Hepatocyte (in vitro differentiated cells): Measurements from ENCODE around the gene SERINC2. TPM values are rescaled to one million over a fixed set of nuclear protein-coding genes. Genes with fewer than 3 reads are reported as not detected.

Experiments used
- DNase-seq: peaks from one replicate; pipeline ENCODE4 v3.0.0-alpha.2; 2016; ENCODE audit warnings: low spot score
- H2AFZ ChIP-seq: fragments of 200-600 bp; sonication (generic); 2 replicates; pipeline ENCODE4 v1.6.0; 2016; ENCODE audit warnings: antibody characterized with exemption, mild to moderate bottlenecking
- H3K27ac ChIP-seq: fragments of 200-600 bp; sonication (generic); 2 replicates; pipeline ENCODE4 v1.5.1; 2016; ENCODE audit warnings: mild to moderate bottlenecking
- H3K27me3 ChIP-seq: fragments of 200-600 bp; sonication (generic); 2 replicates; pipeline ENCODE4 v1.6.1; 2016
- H3K36me3 ChIP-seq: fragments of 200-600 bp; sonication (generic); replicated peaks from 2 replicates; pipeline ENCODE4 v1.5.1; 2016; ENCODE audit warnings: low read depth; ENCODE audit not compliant: insufficient read depth
- H3K4me1 ChIP-seq: fragments of 200-600 bp; sonication (generic); 2 replicates; pipeline ENCODE4 v1.5.1; 2016; ENCODE audit warnings: mild to moderate bottlenecking, moderate library complexity; ENCODE audit not compliant: insufficient read depth
- H3K4me2 ChIP-seq: fragments of 200-600 bp; sonication (generic); 2 replicates; pipeline ENCODE4 v1.6.0; 2016
- H3K4me3 ChIP-seq: fragments of 200-600 bp; sonication (generic); 2 replicates; pipeline ENCODE4 v1.5.1; 2016; ENCODE audit warnings: mild to moderate bottlenecking
- H3K79me2 ChIP-seq: fragments of 200-600 bp; sonication (generic); 2 replicates; pipeline ENCODE4 v1.6.0; 2017; ENCODE audit warnings: mild to moderate bottlenecking
- H3K9me2 ChIP-seq: fragments of 200-600 bp; sonication (generic); replicated peaks from 2 replicates; pipeline ENCODE4 v1.6.0; 2017; ENCODE audit warnings: mild to moderate bottlenecking; ENCODE audit not compliant: insufficient read depth
- H3K9me3 ChIP-seq: fragments of 200-600 bp; sonication (generic); 2 replicates; pipeline ENCODE4 v1.5.1; 2016; ENCODE audit warnings: low read depth, mild to moderate bottlenecking
- H4K20me1 ChIP-seq: fragments of 200-600 bp; sonication (generic); 2 replicates; pipeline ENCODE4 v1.6.0; 2016; ENCODE audit warnings: mild to moderate bottlenecking; ENCODE audit not compliant: insufficient read depth, poor library complexity, severe bottlenecking
- CTCF ChIP-seq: fragments of 200-600 bp; sonication (generic); IDR thresholded peaks from 2 replicates; pipeline ENCODE4 v1.5.1; 2016; ENCODE audit warnings: antibody characterized with exemption, mild to moderate bottlenecking; ENCODE audit not compliant: poor library complexity
- EZH2 ChIP-seq: fragments of 200-600 bp; sonication (generic); IDR thresholded peaks from 2 replicates; pipeline ENCODE4 v1.6.1; 2016; ENCODE audit warnings: antibody characterized with exemption, mild to moderate bottlenecking, borderline replicate concordance
- EZH2phosphoT487 ChIP-seq: fragments of 200-600 bp; sonication (generic); IDR thresholded peaks from one replicate; pipeline ENCODE4 v1.6.1; 2018; ENCODE audit warnings: antibody characterized with exemption, mild to moderate bottlenecking, low read depth, moderate library complexity; ENCODE audit not compliant: unreplicated experiment, severe bottlenecking
- WGBS: methylation state at CpG from one replicate; pipeline ENCODE4 v1.1.6; 2016; ENCODE audit warnings: low lambda C conversion rate; ENCODE audit errors: missing lambda C conversion rate; 5-methylcytosine and 5-hydroxymethylcytosine counted together
- polyA plus RNA-seq: library from polyadenylated mRNA; unstranded; fragments of >200 nt; fragmentation: Nextera tagmentation; extraction: Ambion mirVana; gene quantifications from 2 replicates; pipeline ENCODE4 v1.2.1, GENCODE V29; 2016
- total RNA-seq: library from RNA; depleted of rRNA; stranded (reverse); fragments of >200 nt; gene quantifications from 2 replicates; pipeline ENCODE4 v1.2.3, GENCODE V29; 2014

SERINC2 gene
- total and polyA plus RNA-seq, 2 experiments from 2014 or later = 53.6 to 164 TPM

GRCh38 chr1:31390071-31390470 lies 22.9 kb upstream of the SERINC2 start:
- 38% methylated on average over 7 of the region's 7 CpGs for WGBS

GRCh38 chr1:31393463-31393862 lies 19.6 kb upstream of the SERINC2 start:
- Histone ChIP-seq H3K9me3 (no peaks in the 10 kb centered on the region), H3K9me2 (no peaks in the 10 kb centered on the region), H3K27ac (no peak overlapping the region), H3K4me1 (peaks cover 18% of the 10 kb centered on the region), H3K4me3 (no peak overlapping the region), H3K27me3 (no peaks in the 10 kb centered on the region), H4K20me1 (no peaks in the 10 kb centered on the region), H3K36me3 (no peaks in the 10 kb centered on the region), H2AFZ (no peak overlapping the region), H3K4me2 (no peak overlapping the region), H3K79me2 (no peaks in the 10 kb centered on the region)
- TF ChIP-seq EZH2 (no peak), EZH2phosphoT487 (no peak), CTCF (no peak)
- DNase-seq = no peak

More at GRCh38 chr1:31390071-31390470, 22.9 kb upstream of the SERINC2 start:
- Histone ChIP-seq H3K4me1 (peaks cover 18% of the 10 kb centered on the region), H3K4me2 (peak overlapping the region; percentile 44), H3K27me3 (no peaks in the 10 kb centered on the region), H3K9me3 (no peaks in the 10 kb centered on the region), H3K27ac (peak overlapping the region; percentile 94), H3K4me3 (no peak overlapping the region), H4K20me1 (no peaks in the 10 kb centered on the region), H3K79me2 (no peaks in the 10 kb centered on the region), H3K36me3 (no peaks in the 10 kb centered on the region), H2AFZ (no peak overlapping the region), H3K9me2 (no peaks in the 10 kb centered on the region)
- TF ChIP-seq EZH2phosphoT487 = no peak
- TF ChIP-seq CTCF = no peak
- no peak for TF ChIP-seq EZH2
- peak; percentile 90 for DNase-seq

- no peak overlapping the region for H3K4me3 ChIP-seq
- no peaks in the 10 kb centered on the region for H3K9me3 ChIP-seq
- H3K36me3 ChIP-seq = no peaks in the 10 kb centered on the region
- no peaks in the 10 kb centered on the region for H3K27me3 ChIP-seq
- H3K9me2 ChIP-seq = no peaks in the 10 kb centered on the region
- no peaks in the 10 kb centered on the region for H4K20me1 ChIP-seq
- peak; percentile 95 for DNase-seq
- peak; percentile 93 for TF ChIP-seq CTCF
- TF ChIP-seq EZH2phosphoT487 = no peak
- no peaks in the 10 kb centered on the region for H3K79me2 ChIP-seq
- H3K4me2 ChIP-seq = peak overlapping the region; percentile 65
- peaks cover 12% of the 10 kb centered on the region for H3K4me1 ChIP-seq
- peak overlapping the region; percentile 56 for H2AFZ ChIP-seq
- 4% methylated on average over 36 of the region's 36 CpGs for WGBS
- H3K27ac ChIP-seq = peak overlapping the region; percentile 22
These were observed 18.3 kb upstream of the SERINC2 start for GRCh38 chr1:31394584-31395193.
